Fibroblast of pulmonary artery (primary cell): Measurements from ENCODE around the gene CNTROB.

Source experiments
- DNase-seq: peaks from one replicate; pipeline ENCODE4 v3.0.0-alpha.2; 2010; ENCODE audit warnings: low read depth
- H3K4me3 ChIP-seq: replicated peaks from 2 replicates; pipeline ENCODE4 v1.5.1; 2011; ENCODE audit warnings: low read depth, mild to moderate bottlenecking, control low read depth, low read length, moderate library complexity
- CTCF ChIP-seq: IDR thresholded peaks from 2 replicates; pipeline ENCODE4 v1.5.1; 2011; ENCODE audit warnings: mild to moderate bottlenecking, control low read depth, low read length, inconsistent platforms; ENCODE audit errors: missing control alignments

CNTROB gene

GRCh38 chr17:7955414-7956227 lies 23.6 kb downstream of the CNTROB start:
- DNase-seq: peak; percentile 21
- H3K4me3 ChIP-seq: no peak overlapping the region
- no peak for TF ChIP-seq CTCF

- peak; percentile 87 for DNase-seq
- no peak overlapping the region for H3K4me3 ChIP-seq
- TF ChIP-seq CTCF: no peak
Observed at GRCh38 chr17:7956228-7956965, 24.4 kb downstream of the CNTROB start.

GRCh38 chr17:7959503-7960253 lies 27.7 kb downstream of the CNTROB start:
- H3K4me3 ChIP-seq: no peak overlapping the region
- TF ChIP-seq CTCF: no peak
- peak; percentile 32 for DNase-seq

- DNase-seq: no peak
- no peak overlapping the region for H3K4me3 ChIP-seq
- TF ChIP-seq CTCF: no peak
Observed at GRCh38 chr17:7961421-7961820, 29.4 kb downstream of the CNTROB start.

GRCh38 chr17:7967751-7968150 lies 35.7 kb downstream of the CNTROB start:
- no peak overlapping the region for H3K4me3 ChIP-seq
- DNase-seq: no peak
- TF ChIP-seq CTCF: no peak

- H3K4me3 ChIP-seq: no peak overlapping the region
- TF ChIP-seq CTCF: no peak
- peak; percentile 50 for DNase-seq
Observed at GRCh38 chr17:7969433-7969832, 37.4 kb downstream of the CNTROB start.
